GM19467 (cell line): ENCODE results near the gene NRARP.

Experiments
- ATAC-seq: cut with Tn5 transposase; IDR thresholded peaks from one replicate; pipeline ENCODE4 v1.9.1; 2021; ENCODE audit warnings: mild to moderate bottlenecking, moderate library complexity; ENCODE audit not compliant: unreplicated experiment

The NRARP gene

GRCh38 chr9:137311986-137312851, 10.1 kb upstream of the NRARP start:
- no peak for ATAC-seq

DNA sequence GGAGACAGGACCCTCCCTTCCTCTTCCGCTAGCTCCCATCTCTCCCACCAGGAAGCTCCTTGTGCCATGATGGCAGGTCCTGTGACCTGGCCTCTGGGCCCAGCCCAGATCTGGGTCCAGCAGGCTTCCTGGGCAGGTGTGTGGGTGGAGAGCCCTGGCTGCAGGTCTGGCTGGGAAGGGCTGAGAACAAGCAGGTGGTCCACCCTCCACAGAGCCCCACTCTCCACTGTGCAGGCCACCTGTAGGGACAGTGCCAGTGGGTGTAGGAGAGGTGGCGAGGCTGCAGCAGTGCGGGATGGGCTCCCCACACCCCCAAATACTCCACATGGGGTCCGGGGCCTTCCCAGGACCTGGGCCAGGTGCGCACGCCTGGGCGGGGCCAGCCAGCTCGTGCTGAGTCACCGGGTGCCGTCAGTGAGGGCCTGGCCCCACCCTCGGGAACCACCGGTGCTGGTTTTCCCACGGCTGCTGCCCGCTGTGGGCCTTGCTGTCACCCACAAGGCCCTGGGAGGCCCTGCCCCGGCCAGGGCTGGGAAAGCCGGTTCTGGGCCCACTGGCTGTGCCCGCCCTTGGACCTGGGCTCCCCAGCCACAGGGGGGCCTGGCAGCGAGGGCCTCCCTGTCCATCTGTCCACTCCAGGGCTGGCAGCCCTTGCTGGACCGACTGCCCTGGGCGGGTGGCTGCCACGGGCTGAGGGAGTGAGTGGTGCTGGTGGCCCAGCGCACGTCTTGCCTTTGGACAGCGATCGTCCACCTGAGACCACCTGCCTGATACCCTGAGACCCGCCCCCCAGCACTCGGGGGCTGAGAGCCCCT, 9.3 kb upstream of the NRARP start:
- ATAC-seq, result no peak

DNA sequence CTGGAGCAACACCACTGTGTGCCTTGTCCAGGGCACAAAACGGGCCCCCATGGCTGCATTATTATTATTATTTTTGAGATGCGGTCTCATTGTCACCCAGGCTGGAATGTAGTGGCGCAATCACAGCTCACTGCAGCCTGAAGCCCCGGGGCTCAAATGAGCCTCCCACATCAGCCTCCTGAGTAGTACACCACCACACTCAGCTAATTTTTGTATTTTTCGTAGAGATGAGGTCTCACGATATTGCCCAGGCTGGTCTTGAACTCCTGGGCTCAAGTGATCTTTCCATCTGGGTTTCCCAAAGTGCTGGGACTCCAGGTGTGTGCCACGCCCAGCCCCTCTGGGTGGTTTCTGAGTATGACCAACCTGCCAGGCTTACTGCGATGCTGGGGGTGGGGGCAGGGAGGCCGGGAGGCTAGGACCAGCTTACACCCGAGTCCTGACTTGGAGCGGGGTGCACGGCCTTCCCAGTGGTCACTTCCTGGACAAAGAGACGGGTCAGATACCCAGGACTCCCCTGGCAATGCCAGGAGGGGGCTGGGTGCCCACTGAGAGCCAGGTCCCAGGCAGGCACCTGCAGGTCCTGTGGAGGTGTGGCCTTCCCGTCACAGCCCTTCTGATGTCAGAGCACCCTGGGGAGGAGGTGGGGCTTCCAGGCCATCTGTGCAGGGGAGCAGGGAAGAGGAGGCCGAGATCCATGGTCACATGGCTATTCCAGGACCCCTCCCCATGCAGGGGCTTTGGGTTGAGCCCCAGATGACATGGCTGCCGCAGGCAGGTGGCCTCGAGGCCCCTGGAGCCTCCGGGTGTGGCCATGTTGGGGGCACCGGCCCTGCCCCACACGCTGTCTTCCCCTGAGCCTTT, 8.3 kb upstream of the NRARP start:
- no peak for ATAC-seq

DNA sequence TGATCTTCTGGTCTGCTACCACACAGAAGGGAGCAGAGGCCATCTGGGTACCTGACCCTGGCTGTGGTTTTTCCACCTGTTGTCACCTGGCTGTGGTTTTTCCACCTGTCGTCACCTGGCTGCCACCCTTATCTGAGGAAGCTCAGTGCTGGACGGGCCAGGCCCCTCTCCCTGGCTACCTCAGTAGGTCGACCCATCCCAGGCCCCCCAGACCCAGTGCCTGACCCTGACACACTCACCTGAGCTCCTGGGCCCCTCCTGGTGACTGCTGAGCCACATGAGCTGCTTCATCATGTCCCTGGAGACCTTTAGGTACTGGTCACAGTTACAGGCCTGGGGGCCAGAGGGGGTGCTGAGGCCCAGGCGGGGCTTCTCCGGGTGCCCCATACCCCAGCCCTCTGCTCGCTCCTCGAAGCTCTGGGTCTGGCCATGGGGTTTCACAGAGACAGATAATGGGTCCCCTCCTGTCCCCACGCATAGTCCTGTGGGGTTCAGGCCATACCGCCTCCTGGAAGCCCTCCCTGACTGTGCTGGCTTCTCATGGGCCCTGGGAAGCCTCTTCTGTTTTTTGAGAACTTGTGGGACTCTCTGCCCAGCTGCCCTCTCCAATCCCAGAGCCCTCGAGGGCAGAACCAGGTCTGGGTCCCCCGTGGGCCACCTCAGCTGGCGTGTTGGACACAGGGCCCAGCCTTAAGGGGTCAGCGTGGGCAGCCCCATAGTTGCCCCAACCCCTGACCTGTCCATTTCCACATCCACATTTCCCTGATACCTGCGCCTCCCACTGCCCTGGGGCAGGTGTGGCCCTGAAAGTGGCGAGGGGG, 7.5 kb upstream of the NRARP start:
- ATAC-seq, result no peak

DNA sequence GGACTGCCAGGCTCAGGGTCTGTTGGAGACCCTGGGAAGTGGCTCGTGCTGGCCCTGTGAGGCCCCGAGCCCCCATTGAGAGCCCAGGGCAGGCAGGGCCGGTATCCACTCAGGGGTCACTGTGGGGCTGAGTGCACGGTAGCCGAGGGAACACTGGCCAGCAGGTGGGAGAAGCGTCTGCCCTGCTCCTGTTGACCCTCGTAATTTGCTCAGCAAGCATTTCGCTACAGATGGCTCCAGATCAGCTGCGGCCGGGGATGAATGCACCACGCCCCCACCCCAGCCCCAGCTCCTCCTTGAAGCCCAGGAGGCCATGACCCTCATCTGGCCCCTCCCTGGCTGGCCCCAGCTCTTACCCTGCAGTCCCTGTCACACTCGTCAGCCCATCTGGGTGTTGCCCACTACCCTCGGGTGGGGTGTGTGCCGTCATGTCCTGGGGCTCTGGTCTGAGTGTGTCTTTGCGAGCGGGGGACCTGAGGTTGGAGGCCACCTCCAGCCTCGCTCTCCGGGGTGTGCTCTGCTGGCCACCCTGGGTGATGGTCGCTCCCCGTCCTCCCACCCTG, 6.1 kb upstream of the NRARP start:
- no peak for ATAC-seq

GRCh38 chr9:137307255-137308056, 5.4 kb upstream of the NRARP start:
- ATAC-seq, result no peak

DNA sequence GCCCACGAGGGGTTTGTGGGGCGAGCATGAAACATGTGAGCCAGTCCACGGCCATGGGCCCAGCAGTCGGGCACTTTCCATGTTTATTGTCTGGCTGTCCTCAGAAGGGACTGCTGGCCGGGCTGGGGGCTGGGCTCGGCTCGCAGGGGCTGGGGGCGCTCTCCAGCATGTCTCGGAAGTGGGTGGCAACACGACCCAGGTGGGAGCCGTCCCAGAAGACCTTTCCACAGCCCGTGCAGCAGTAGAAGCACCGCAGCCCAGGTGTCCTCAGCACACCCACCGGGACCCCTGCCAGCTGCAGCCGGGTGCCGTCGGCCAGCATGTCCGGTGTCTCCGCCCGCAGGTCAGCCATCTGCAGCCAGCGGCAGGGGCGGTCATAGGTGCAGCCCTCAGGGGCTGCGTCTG, 4.8 kb upstream of the NRARP start:
- no peak for ATAC-seq

GRCh38 chr9:137306066-137306849, 4.2 kb upstream of the NRARP start:
- ATAC-seq, result no peak

GRCh38 chr9:137305798-137306065, 3.7 kb upstream of the NRARP start:
- no peak for ATAC-seq

DNA sequence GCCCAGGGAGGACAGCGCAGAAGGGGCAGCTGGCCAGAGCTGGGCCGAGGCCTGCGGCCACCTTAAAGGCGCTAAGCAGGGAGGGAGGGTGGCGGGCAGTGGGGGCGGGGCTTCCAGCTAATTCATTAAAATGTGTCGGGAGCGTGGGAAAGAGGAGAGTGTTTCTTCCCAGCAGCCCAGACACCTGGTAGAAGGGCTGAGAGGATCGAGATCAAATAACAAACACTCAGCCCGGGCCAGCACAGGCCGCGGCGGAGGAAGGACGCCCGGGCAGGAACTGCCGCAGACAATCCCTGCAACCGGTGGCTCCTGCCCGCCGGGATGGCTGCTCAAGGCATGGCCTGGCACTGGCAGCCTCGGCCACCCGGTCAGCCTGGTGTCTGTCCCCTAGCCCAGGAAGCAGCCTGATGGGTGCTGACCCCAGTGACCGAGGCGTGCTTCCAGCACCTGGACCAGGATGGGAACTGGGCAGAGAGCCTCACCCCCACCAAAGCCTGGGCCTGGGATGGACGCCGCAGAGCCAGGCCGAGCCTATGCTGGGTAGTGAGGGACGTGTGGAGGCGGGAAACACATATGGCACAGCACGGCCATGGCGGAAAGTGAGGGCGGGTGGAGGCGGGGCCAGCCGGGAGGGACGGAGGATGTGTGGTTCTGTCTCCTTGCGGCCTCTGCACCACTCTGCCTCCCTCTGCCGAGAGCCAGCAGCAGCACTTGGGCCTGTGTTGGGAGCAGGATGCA, 3.2 kb upstream of the NRARP start:
- ATAC-seq, result no peak

- no peak for ATAC-seq
Observed at GRCh38 chr9:137304383-137305059, 2.5 kb upstream of the NRARP start.

GRCh38 chr9:137303893-137304382, 1.9 kb upstream of the NRARP start:
- no peak for ATAC-seq

DNA sequence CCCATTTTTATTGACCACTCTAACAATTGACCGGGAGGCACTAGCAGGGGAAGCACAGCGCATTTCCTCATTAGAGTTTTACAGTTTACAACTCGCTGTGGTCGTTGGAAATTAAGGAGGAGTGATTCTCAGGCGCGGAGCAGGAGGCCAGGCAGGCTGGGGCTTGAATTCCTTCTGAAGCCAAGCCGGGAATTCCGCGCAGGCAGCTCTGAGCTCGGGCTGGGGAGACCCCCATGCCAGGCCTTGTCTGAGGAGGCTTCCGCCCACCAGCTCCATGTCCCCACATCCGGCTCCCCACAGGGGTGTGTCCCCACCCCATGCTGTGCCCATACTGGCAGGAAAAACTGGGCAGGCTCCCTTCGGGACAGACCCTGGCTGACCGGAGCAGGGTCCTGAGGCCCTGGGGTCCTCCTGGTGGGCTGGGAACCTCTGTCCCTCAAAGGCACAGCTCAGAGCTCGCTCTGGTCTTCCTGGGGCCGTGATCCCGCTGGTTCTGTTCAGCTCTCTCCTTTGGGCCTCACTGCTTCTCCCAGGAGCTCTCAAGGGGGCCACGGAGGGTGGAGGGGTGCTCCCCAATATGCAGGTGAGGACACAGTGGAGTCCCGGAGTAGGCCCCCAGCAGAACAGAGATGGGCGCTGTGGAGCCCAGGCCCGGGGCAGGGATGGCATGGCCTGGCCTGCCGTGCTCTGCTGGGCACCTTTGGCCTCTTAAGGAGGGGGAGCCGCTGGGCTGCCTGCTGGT, 1.3 kb upstream of the NRARP start:
- no peak for ATAC-seq

DNA sequence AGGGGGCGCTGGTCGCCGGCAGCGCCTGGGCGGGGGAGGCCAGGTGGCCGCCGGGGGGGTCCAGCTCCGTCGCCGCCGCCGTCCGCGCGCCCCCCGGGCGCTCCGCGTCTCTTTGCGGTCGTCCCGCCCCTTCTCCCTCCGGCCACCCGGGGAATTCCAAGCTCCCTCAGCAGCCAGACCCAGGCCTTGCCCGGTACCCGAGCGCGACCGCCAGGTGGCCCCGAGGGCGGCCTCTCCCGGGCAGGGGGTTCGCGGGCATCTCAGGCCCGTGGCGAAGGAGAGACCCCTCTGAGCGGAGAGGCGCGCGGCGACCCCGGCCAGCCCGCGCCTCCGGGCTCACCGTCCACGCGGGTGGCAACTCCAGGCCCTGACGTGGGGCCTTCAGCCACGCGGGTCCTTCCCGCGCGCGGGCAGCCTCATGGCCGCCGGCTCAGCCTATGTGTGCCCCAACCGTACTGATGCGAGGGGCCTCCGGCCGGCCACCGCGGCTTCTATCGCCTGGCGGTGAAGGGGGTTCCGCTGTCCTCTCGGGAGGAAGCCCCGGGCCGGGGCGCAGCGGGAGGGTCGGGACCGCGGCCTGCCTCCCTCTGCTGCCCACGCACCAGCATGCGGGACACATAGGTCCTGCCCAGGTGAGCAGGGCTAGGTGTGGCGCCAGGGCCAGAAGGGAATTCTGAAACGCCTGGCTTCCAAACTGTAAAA, 529 bp upstream of the NRARP start:
- ATAC-seq, result peak; percentile 39

DNA sequence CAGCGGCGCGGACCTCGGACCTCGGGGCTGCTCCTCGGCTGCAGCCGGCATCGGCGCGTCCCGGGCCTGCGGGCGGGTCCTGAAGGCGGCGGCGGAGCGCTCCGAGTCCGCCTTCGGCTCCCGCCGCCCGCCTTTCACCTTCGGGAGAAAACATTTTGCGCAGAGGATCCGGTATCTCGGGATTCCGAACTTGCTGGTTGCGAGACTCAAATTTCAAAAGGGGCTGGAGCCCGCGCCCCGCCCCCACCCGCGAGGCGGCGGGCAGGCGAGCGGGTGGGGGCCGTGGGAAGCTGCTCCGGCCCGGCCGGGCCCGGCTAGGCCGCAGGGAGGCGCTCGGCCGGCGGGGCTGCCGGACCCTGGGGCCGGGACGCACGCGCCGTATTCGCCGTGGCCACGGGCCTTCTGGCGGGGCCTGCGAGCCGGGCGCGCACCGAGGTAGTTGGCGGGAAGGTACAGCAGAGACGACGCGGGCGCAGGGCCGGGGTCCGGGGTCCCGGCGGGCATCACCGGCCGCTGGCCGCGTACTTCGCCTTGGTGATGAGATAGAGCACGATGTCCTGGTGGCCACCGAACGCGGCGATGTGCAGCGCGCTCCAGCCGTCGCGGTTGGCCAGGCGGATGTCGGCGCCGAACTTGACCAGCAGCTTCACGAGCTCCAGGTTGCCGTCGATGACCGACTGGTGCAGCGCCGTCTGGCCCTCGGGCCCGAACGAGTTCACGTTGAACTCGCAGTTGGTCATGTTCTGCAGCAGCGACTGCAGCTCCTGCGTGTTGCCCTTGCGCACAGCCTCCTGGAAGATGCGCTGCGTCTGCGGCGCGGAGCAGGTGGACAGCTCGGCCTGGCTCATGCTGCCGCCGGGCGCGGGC, 757 bp downstream of the NRARP start:
- ATAC-seq, result no peak
